Head of caudate nucleus (tissue), 42 donors: ENCODE data around the gene ATP11B.

Experiments
- DNase-seq, 42 donors: peaks; one replicate each; pipeline versions ENCODE4 v3.0.0 to v3.0.0-alpha.2; 2020 to 2021; ENCODE audit warnings: mixed read lengths in 7 of 42
- intact Hi-C: fragments of 100-400 bp; cut with DNase I; formaldehyde crosslinking; loops from one replicate; pipeline ENCODE4 v1.15.0; 2022

ATP11B gene

DNA sequence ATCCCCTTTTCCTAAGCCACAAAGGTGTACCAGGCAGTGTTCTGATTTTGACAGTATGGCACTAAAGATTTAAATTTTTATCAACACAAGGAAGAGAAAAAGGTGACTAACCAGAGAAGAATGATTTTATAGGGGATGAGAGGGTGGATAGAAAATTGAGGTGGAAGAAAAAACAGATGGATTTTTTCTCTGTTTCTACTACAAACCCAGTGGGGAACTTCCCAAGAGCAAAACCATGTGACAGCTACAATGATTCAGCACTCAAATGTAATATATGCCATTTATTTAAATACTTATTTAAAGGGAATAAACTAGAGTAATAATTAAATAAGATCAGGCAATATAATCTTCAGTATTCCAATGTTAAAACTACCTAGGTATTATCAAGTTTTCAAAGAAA, 176.0 kb downstream of the ATP11B start:
- intact Hi-C loops = no loop called here
- DNase-seq = no peak

DNA sequence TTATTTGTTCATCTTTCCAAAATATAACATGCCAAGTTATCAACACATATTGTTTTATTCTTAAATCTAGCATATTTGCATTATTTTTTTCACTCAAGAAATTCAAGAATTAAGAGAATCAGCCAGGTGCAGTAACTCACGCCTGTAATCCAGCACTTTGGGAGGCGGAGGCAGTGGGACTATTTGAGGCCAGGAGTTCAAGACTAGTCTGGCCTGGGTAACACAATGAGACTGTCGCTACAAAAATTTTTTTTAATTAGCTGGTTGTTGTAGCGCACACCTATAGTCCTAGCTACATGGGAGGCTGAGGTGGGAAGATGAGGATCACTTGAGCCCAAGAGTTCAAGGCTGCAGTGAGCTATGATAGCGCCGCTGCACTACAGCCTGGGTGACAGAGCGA, 176.5 kb downstream of the ATP11B start:
- no peak for DNase-seq
- intact Hi-C loops = no loop called here

DNA sequence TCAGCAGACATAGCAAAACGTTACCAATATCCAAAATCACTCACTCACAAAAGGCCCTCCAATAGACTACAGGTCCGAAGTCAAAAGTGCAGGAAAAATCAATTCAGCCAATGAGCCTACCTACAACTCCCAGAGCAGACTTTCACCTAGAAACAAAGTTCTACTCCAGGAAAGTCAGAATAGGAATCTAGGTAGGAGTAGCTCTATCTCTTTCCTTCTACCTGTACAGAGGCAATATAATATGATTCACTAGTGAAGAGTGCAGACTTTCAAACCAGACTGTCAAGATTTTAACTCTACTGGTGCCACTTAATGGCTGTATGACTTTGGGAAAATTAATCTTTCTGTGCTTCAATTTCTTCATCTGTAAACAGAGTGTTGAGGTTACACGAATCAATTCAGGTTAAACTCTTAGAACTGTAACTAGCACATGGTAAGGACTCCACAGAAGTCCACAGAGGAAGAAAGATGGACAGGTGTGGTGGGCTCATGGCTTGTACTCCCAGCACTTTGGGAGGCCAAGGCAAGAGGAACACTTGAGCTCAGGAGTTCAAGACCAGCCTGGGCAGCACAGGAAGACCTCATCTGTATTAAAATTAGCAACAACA, 177.6 kb downstream of the ATP11B start:
- DNase-seq = no peak
- intact Hi-C loops = no loop called here
